NCI-H510A (cell line): ENCODE results near the gene KRTAP5-1.
"Not testable (repeated sequence)": the region's sequence is repeated elsewhere in the genome, so short reads cannot be mapped to it uniquely, and the experiment has no call there.

Source experiments
- DNase-seq: peaks from one replicate; lab custom pipeline; 2025; lab: John Stamatoyannopoulos, UW

Gene KRTAP5-1

GRCh38 chr11:1584661-1585370, at the start of gene KRTAP5-1:
Gene KRTAP5-1 (minus strand): TSS chr11:1585283. CDS start chr11:1585249, 34 bp downstream.
- DNase-seq: not testable (repeated sequence)

- DNase-seq: no peak
Observed at GRCh38 chr11:1633864-1634263, 48.8 kb upstream of the KRTAP5-1 start.

- DNase-seq: no peak
Observed at GRCh38 chr11:1632053-1632714, 47.1 kb upstream of the KRTAP5-1 start.

GRCh38 chr11:1631066-1631568, 46.0 kb upstream of the KRTAP5-1 start:
- DNase-seq: no peak

GRCh38 chr11:1630271-1630670, 45.2 kb upstream of the KRTAP5-1 start:
- DNase-seq: no peak

GRCh38 chr11:1629326-1630185, 44.5 kb upstream of the KRTAP5-1 start, which contains the start of gene KRTAP5-5:
Gene KRTAP5-5 (plus strand): TSS chr11:1629775. CDS start chr11:1629841, 66 bp downstream.
- DNase-seq: no peak

GRCh38 chr11:1628506-1629325, 43.6 kb upstream of the KRTAP5-1 start:
- no peak for DNase-seq

GRCh38 chr11:1625541-1625940, 40.5 kb upstream of the KRTAP5-1 start:
- no peak for DNase-seq

GRCh38 chr11:1624621-1625020, 39.5 kb upstream of the KRTAP5-1 start:
- DNase-seq: no peak

GRCh38 chr11:1623716-1624115, 38.6 kb upstream of the KRTAP5-1 start:
- no peak for DNase-seq

GRCh38 chr11:1622086-1622485, 37.0 kb upstream of the KRTAP5-1 start, which contains the start of gene KRTAP5-4:
Gene KRTAP5-4 (minus strand): TSS chr11:1622138. CDS start chr11:1622093, 45 bp downstream.
- no peak for DNase-seq

- no peak for DNase-seq
Observed at GRCh38 chr11:1619449-1619848, 34.4 kb upstream of the KRTAP5-1 start.

- no peak for DNase-seq
Observed at GRCh38 chr11:1618231-1618630, 33.1 kb upstream of the KRTAP5-1 start.

GRCh38 chr11:1608363-1608762, 23.3 kb upstream of the KRTAP5-1 start, which contains the start of gene KRTAP5-3:
Gene KRTAP5-3 (minus strand): TSS chr11:1608463. CDS start chr11:1608385, 78 bp downstream.
- DNase-seq: no peak

- DNase-seq: not testable (repeated sequence)
Observed at GRCh38 chr11:1607901-1608300, 22.8 kb upstream of the KRTAP5-1 start.

GRCh38 chr11:1607156-1607845, 22.2 kb upstream of the KRTAP5-1 start:
- not testable (repeated sequence) for DNase-seq

GRCh38 chr11:1605923-1606322, 20.8 kb upstream of the KRTAP5-1 start:
- not testable (repeated sequence) for DNase-seq

GRCh38 chr11:1604711-1605110, 19.6 kb upstream of the KRTAP5-1 start:
- DNase-seq: no peak

GRCh38 chr11:1604181-1604580, 19.1 kb upstream of the KRTAP5-1 start:
- no peak for DNase-seq

- DNase-seq: no peak
Observed at GRCh38 chr11:1603629-1604028, 18.5 kb upstream of the KRTAP5-1 start.
